ENCODE results near the gene LRRC36.

LRRC36 gene

GRCh38 chr16:67305216-67306071 is 21.2 kb upstream of the LRRC36 start:
- TF ChIP-seq CTCF (IDR thresholded peaks at IDR 0.05; ENCODE audit: low read length, missing control alignments), result no peak
- no peak for DNase-seq (ENCODE audit: low read depth)
- H3K4me3 ChIP-seq (replicated peaks; ENCODE audit: low read depth, low read length), result no peak overlapping the region

GRCh38 chr16:67310561-67310960 is 16.1 kb upstream of the LRRC36 start:
- no peak for DNase-seq (ENCODE audit: low read depth)
- TF ChIP-seq CTCF (IDR thresholded peaks at IDR 0.05; ENCODE audit: low read length, missing control alignments), result no peak
- no peak overlapping the region for H3K4me3 ChIP-seq (replicated peaks; ENCODE audit: low read depth, low read length)

GRCh38 chr16:67311607-67312488 is 14.8 kb upstream of the LRRC36 start:
- DNase-seq (ENCODE audit: low read depth), result peak; percentile 99
- no peak overlapping the region for H3K4me3 ChIP-seq (replicated peaks; ENCODE audit: low read depth, low read length)
- TF ChIP-seq CTCF (IDR thresholded peaks at IDR 0.05; ENCODE audit: low read length, missing control alignments), result no peak

- no peak for TF ChIP-seq CTCF (IDR thresholded peaks at IDR 0.05; ENCODE audit: low read length, missing control alignments)
Observed at GRCh38 chr16:67312719-67313118, 13.9 kb upstream of the LRRC36 start.

GRCh38 chr16:67317853-67318252 is 8.8 kb upstream of the LRRC36 start:
- no peak overlapping the region for H3K4me3 ChIP-seq (replicated peaks; ENCODE audit: low read depth, low read length)
- no peak for DNase-seq (ENCODE audit: low read depth)
- no peak for TF ChIP-seq CTCF (IDR thresholded peaks at IDR 0.05; ENCODE audit: low read length, missing control alignments)

More at GRCh38 chr16:67312719-67313118, 13.9 kb upstream of the LRRC36 start:
- no peak overlapping the region for H3K4me3 ChIP-seq (replicated peaks; ENCODE audit: low read depth, low read length)
- peak; percentile 24 for DNase-seq (ENCODE audit: low read depth)

GRCh38 chr16:67326115-67326471 is 522 bp upstream of the LRRC36 start:
- DNase-seq (ENCODE audit: low read depth), result no peak
- TF ChIP-seq CTCF (IDR thresholded peaks at IDR 0.05; ENCODE audit: low read length, missing control alignments), result no peak
- H3K4me3 ChIP-seq (replicated peaks; ENCODE audit: low read depth, low read length), result no peak overlapping the region
